ENCODE data around the gene UAP1. TPM values are rescaled to one million over a fixed set of nuclear protein-coding genes. Genes with fewer than 3 reads are reported as not detected.

UAP1 gene
- total RNA-seq, 1 experiment from 2014 or later = 39.8 TPM

DNA sequence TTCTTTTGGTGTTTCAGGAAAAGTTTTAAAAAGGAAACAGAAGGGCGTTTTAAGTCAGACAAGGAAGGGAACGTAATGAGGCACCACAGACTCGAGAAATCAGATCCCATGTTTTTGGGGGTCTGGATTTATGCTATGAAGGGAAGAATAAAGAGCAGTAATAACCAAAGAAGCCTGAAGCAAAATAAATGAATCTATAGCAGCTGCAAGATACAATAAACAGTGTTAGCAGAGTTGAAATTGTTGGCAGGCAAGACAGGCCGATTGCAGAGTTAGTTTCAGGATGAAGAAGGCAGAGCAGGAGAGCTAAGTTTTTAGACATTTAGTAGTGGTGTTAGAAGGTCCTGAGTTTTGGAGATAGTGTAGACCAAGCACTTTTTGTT is 71.2 kb downstream of the UAP1 start:
- TF ChIP-seq, protein P1, sequence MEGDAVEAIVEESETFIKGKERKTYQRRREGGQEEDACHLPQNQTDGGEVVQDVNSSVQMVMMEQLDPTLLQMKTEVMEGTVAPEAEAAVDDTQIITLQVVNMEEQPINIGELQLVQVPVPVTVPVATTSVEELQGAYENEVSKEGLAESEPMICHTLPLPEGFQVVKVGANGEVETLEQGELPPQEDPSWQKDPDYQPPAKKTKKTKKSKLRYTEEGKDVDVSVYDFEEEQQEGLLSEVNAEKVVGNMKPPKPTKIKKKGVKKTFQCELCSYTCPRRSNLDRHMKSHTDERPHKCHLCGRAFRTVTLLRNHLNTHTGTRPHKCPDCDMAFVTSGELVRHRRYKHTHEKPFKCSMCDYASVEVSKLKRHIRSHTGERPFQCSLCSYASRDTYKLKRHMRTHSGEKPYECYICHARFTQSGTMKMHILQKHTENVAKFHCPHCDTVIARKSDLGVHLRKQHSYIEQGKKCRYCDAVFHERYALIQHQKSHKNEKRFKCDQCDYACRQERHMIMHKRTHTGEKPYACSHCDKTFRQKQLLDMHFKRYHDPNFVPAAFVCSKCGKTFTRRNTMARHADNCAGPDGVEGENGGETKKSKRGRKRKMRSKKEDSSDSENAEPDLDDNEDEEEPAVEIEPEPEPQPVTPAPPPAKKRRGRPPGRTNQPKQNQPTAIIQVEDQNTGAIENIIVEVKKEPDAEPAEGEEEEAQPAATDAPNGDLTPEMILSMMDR (conservative IDR thresholded peaks at IDR 0.05) = no peak
- TF ChIP-seq EZH2 (IDR thresholded peaks at IDR 0.05; ENCODE audit: low read depth) = no peak
- DNase-seq = no peak
- H3K27ac ChIP-seq = no peak overlapping the region
- intact Hi-C loops (cut with micrococcal nuclease; ENCODE audit: unreplicated experiment) = loop anchor here (10.0 kb wide), 1 partner anchor 92 kb away; no protein-coding TSS in a partner anchor
- H2AFZ ChIP-seq = no peak overlapping the region
- POLR2A ChIA-PET (ENCODE audit: unreplicated experiment) = no interaction called here
- H3K9me3 ChIP-seq (ENCODE audit: insufficient read depth, low read depth) = no peaks in the 10 kb centered on the region
- CTCF ChIA-PET = no interaction called here
- no peaks in the 10 kb centered on the region for H4K20me1 ChIP-seq (ENCODE audit: insufficient read depth)
- H3K36me3 ChIP-seq (ENCODE audit: low read depth) = no peaks in the 10 kb centered on the region
- H3K79me2 ChIP-seq (ENCODE audit: low read depth) = no peaks in the 10 kb centered on the region
- H3K27me3 ChIP-seq (ENCODE audit: insufficient read depth, low read depth) = no peaks in the 10 kb centered on the region
- H3F3A ChIP-seq (ENCODE audit: insufficient read depth, low read depth) = no peaks in the 10 kb centered on the region
- H3K9me2 ChIP-seq (ENCODE audit: insufficient read depth) = no peaks in the 10 kb centered on the region
- H3K4me1 ChIP-seq (replicated peaks; ENCODE audit: insufficient read depth) = no peaks in the 10 kb centered on the region
- H3K4me3 ChIP-seq = no peak overlapping the region
- BruUV-seq (replicated peaks) = no TSS peak
- H3K4me2 ChIP-seq = no peak overlapping the region

DNA sequence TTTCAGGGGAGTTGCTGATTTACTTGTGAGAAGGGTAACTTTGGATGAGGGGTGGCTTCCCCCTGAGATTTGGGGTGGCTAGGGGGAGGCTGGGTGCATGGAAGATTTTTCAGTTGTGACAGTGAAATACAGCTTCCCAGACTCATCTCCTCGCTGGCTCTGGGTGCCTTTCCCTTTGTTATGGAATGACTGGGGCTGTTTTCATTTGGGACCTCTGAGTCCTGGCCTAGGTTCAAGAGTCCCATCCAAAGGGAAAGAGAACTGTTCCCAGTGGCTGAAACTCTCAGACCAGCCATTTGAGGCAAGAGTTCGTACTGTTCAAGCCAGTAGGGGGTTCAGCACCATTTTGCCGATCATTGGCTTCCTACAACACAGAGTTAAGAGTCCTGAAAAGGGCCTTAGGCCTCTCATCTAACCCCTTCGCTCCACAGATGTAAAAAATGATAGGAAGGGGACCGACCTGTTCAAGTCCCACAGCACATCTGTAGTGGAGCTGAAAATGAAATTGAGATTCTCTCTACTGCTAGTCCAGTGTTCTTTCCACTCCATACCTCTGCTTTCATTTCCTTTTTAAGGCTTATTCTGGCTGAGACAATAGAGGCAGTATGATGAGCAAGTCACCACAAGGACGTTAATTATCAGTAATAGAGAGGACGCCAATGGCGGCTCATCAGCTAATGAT is 71.7 kb downstream of the UAP1 start:
- Histone ChIP-seq H3K4me1 (replicated peaks; ENCODE audit: insufficient read depth) (no peaks in the 10 kb centered on the region), H3K9me2 (ENCODE audit: insufficient read depth) (no peaks in the 10 kb centered on the region), H3K9me3 (ENCODE audit: insufficient read depth, low read depth) (no peaks in the 10 kb centered on the region), H3K27me3 (ENCODE audit: insufficient read depth, low read depth) (no peaks in the 10 kb centered on the region), H2AFZ (no peak overlapping the region), H4K20me1 (ENCODE audit: insufficient read depth) (no peaks in the 10 kb centered on the region), H3K4me3 (no peak overlapping the region), H3K27ac (no peak overlapping the region), H3F3A (ENCODE audit: insufficient read depth, low read depth) (no peaks in the 10 kb centered on the region), H3K4me2 (no peak overlapping the region), H3K36me3 (ENCODE audit: low read depth) (no peaks in the 10 kb centered on the region), H3K79me2 (ENCODE audit: low read depth) (no peaks in the 10 kb centered on the region)
- CTCF ChIA-PET = no interaction called here
- no peak for DNase-seq
- intact Hi-C loops (cut with micrococcal nuclease; ENCODE audit: unreplicated experiment) = loop anchor here (10.0 kb wide), 1 partner anchor 92 kb away; no protein-coding TSS in a partner anchor
- POLR2A ChIA-PET (ENCODE audit: unreplicated experiment) = no interaction called here
- TF ChIP-seq EZH2 (IDR thresholded peaks at IDR 0.05; ENCODE audit: low read depth) = no peak
- TF ChIP-seq, protein P1 (conservative IDR thresholded peaks at IDR 0.05) = no peak
- no TSS peak for BruUV-seq (replicated peaks)

DNA sequence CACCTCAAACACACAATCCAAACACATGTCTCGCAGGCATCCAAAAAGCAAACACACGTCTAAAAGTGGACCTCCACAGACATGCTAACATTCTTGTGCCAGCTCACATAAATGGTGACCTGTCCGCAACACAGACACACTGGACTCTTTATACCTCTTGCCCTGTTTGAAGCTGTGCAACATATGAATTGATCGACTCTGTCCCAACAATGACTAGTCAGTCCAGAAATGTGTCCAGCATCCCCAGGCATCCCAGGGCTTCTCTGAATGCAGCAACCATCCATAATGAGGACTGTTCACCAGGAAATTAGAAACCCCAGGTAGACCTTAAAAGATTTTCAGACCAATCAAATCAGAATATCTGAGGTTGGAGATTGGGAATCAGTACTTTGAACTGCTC is 73.9 kb downstream of the UAP1 start:
- no peak overlapping the region for H3K4me2 ChIP-seq
- no peaks in the 10 kb centered on the region for H4K20me1 ChIP-seq (ENCODE audit: insufficient read depth)
- intact Hi-C loops (cut with micrococcal nuclease; ENCODE audit: unreplicated experiment) = loop anchor here (10.0 kb wide), 1 partner anchor 89 kb away; no protein-coding TSS in a partner anchor
- no peak for DNase-seq
- H2AFZ ChIP-seq = no peak overlapping the region
- H3K9me2 ChIP-seq (ENCODE audit: insufficient read depth) = no peaks in the 10 kb centered on the region; the same call in 1 of the 2 replicates
- no peaks in the 10 kb centered on the region for H3K9me3 ChIP-seq (ENCODE audit: insufficient read depth, low read depth)
- H3F3A ChIP-seq (ENCODE audit: insufficient read depth, low read depth) = no peaks in the 10 kb centered on the region
- H3K36me3 ChIP-seq (ENCODE audit: low read depth) = no peaks in the 10 kb centered on the region
- BruUV-seq (replicated peaks) = no TSS peak
- ChIA-PET POLR2A (ENCODE audit: unreplicated experiment) (no interaction called here), CTCF (no interaction called here)
- no peak overlapping the region for H3K27ac ChIP-seq
- no peaks in the 10 kb centered on the region for H3K27me3 ChIP-seq (ENCODE audit: insufficient read depth, low read depth)
- H3K79me2 ChIP-seq (ENCODE audit: low read depth) = no peaks in the 10 kb centered on the region
- TF ChIP-seq, protein P1 (conservative IDR thresholded peaks at IDR 0.05) = no peak
- TF ChIP-seq EZH2 (IDR thresholded peaks at IDR 0.05; ENCODE audit: low read depth) = no peak
- no peak overlapping the region for H3K4me3 ChIP-seq
- no peaks in the 10 kb centered on the region for H3K4me1 ChIP-seq (replicated peaks; ENCODE audit: insufficient read depth)

All from PC-9 (cell line).